ENCODE results near the gene KCTD20.

KCTD20 gene

DNA sequence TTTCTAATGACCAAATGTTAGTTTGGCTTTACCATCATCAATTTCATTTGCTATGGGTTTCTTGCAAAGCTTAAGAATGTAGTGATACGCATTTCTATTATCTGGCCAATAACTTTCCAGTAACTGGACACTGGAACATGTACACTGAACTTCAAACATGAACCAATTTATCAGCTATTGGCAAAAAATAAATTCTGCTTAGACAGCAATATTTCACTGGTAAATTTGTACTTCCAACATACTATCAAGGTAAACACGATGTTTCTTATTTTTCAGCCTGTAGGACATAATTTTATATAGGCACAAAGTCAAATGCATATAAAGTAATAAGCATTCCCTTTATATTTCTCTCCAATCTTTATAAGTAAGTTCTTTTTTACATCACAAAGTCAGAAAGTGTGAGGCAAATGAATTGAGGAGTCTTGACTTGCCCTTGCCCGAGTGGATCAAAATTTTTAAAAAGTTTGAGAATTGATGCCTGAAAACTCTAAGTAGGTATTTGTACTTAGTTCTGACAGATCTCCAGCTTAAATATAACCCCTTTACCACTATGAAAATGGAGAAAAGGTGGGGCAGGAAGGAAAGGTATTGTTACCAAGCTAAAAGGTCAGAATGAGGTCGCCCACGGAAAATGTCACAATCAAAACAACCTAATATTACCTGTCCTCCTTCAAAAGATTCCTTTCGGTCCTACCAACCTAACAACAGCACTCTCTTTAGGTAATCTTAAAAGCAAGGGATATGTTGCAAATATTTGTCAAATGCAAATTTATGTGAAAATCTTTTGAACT is 63.1 kb downstream of the KCTD20 start:
- TF ChIP-seq, protein P1, sequence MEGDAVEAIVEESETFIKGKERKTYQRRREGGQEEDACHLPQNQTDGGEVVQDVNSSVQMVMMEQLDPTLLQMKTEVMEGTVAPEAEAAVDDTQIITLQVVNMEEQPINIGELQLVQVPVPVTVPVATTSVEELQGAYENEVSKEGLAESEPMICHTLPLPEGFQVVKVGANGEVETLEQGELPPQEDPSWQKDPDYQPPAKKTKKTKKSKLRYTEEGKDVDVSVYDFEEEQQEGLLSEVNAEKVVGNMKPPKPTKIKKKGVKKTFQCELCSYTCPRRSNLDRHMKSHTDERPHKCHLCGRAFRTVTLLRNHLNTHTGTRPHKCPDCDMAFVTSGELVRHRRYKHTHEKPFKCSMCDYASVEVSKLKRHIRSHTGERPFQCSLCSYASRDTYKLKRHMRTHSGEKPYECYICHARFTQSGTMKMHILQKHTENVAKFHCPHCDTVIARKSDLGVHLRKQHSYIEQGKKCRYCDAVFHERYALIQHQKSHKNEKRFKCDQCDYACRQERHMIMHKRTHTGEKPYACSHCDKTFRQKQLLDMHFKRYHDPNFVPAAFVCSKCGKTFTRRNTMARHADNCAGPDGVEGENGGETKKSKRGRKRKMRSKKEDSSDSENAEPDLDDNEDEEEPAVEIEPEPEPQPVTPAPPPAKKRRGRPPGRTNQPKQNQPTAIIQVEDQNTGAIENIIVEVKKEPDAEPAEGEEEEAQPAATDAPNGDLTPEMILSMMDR (IDR thresholded peaks at IDR 0.05; ENCODE audit: low read depth, low read length, missing control alignments): no peak
- no peak overlapping the region for H3K4me3 ChIP-seq (ENCODE audit: low read depth, low read length)
- DNase-seq (ENCODE audit: low read depth): no peak

DNA sequence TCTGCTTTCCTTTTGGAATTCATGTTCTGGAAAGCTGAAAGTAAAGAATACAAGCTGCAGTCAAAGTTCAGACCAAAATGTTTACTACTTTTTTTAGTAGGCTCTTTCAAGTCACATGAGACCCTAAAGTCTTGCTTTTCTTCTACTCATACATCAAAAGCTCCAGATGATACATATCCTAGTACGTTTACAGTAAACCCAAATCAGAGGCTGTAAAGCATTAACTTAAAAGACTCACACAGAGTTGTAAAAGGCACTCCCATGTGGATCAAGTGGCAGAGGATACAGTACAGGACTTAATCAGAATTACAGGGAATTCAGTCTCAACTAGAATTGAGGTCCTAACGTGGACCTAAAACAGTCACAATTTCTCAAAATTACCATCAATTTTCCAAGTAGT is 63.8 kb downstream of the KCTD20 start:
- H3K4me3 ChIP-seq (ENCODE audit: low read depth, low read length): no peak overlapping the region
- TF ChIP-seq, protein P1 (IDR thresholded peaks at IDR 0.05; ENCODE audit: low read depth, low read length, missing control alignments): no peak
- no peak for DNase-seq (ENCODE audit: low read depth)

DNA sequence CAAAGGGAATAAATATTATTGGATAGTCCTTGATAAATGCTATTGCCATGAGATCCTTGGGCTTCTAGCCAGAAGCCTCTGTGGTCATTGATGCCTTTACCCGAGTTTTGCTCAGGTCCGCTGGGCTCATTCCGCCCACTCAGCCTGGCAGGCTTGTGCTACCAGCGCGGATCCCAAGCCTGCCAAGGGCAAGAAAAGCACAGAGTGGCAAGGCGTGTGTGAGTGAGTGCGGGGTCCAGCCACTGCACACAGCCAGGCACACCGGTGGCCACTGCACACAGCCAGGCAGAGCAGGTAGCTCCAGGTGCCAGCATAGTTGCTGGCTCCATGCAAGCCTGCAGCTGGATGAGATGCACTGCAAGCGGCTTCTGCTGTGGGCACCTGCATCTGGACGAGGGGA is 65.7 kb downstream of the KCTD20 start:
- TF ChIP-seq, protein P1 (IDR thresholded peaks at IDR 0.05; ENCODE audit: low read depth, low read length, missing control alignments): no peak
- no peak overlapping the region for H3K4me3 ChIP-seq (ENCODE audit: low read depth, low read length)
- no peak for DNase-seq (ENCODE audit: low read depth)

DNA sequence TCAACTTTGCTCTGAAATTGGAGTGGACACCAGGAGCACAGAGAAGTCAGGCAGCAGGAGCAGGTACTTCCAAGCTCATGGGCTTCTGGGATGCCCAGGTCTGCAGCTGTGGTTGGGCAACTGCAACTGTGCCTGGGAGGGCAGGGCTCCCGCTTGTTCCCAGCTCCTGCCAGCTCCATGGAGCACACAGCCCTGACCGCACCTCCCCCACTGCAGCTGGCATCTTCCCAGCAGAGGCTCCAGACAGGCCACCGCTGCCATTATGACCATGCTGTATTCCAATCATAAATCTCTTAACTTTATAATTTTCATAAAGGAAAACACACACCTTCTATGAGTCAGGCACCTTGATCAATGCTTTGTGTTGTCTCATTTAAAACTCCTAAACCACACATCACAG is 67.6 kb downstream of the KCTD20 start:
- H3K4me3 ChIP-seq (ENCODE audit: low read depth, low read length): no peak overlapping the region
- TF ChIP-seq, protein P1 (IDR thresholded peaks at IDR 0.05; ENCODE audit: low read depth, low read length, missing control alignments): no peak
- DNase-seq (ENCODE audit: low read depth): no peak

DNA sequence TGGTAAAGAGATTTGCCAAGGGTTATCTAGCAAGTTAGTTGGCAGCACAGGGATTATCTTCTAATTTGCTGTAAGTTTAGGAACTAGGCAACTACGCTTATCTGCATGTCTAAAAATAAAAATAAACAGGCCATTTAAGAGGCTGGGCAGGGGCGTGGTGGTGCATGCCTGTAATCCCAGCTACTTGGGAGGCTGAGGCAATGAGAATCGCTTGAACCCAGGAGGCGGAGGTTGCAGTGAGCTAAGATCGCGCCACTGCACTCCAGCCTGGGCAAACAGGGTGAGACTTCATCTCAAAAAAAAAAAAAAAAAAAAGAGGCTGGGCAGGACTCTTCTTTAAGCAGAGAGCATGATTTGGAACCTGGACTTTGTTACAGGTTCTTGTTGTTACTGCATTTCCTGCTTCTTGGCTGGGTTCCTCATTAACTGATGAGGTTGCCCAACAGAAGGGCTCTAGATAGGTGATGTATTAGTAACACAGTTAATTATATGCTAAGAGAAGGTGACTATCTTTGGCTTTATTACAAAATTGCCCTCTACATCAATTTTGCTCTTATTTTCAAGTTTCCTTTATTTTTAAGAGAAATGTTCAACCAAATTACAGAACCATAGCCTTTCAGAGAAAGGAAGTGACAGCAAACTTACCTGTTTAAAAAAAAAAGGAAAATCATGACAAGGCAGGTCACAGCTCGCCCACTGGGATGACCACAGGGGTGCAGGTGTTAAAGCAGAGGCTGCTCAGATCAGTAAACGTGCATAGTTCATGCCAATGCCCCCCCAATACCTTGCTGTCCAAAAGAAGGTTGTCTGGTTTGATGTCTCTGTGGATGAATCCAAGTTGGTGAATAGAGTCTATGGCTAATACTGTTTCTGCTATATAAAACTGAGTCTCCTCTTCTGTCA is 72.0 kb downstream of the KCTD20 start:
- TF ChIP-seq, protein P1 (IDR thresholded peaks at IDR 0.05; ENCODE audit: low read depth, low read length, missing control alignments): no peak
- no peak overlapping the region for H3K4me3 ChIP-seq (ENCODE audit: low read depth, low read length)
- DNase-seq (ENCODE audit: low read depth): no peak

DNA sequence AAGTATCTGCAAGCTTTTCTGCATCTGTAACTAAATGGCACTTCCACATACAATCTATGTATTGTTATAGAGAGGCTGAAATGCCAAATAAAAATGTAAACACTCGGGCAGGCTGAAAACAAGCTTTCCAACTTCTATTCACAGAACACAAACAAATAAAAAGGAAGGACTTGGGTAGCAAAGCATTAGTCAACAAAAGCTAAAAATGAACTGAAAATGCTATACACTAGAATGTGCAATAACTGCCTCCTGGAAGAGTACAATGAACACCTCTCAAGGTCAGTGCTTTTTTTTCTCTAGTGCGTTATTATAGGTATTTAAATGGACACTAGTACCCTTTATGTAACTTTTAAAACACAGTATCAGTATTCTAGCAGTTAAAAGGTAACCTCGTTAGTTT is 73.0 kb downstream of the KCTD20 start:
- H3K4me3 ChIP-seq (ENCODE audit: low read depth, low read length): no peak overlapping the region
- no peak for DNase-seq (ENCODE audit: low read depth)
- TF ChIP-seq, protein P1 (IDR thresholded peaks at IDR 0.05; ENCODE audit: low read depth, low read length, missing control alignments): no peak
